Body of pancreas (tissue), 4 donors: ENCODE data around the gene SPRYD4.

Source experiments
- POLR2A ChIP-seq, 3 donors: fragments of 450-650 bp; IDR thresholded peaks; one replicate each; pipeline ENCODE4 v1.6.1; 2016; ENCODE audit warnings: antibody characterized with exemption in 3 of 3, mild to moderate bottlenecking in 2 of 3
- TF ChIP-seq, protein P1 (sequence below), 7 experiments: fragments of 450-650 bp in 4 of 7; fragments of 200-600 bp in 3 of 7; sonication (generic) in 3 of 7; IDR thresholded peaks; one replicate each; pipeline ENCODE4 v1.5.1; 2016 to 2019; ENCODE audit warnings: antibody characterized with exemption in 7 of 7

DNA sequence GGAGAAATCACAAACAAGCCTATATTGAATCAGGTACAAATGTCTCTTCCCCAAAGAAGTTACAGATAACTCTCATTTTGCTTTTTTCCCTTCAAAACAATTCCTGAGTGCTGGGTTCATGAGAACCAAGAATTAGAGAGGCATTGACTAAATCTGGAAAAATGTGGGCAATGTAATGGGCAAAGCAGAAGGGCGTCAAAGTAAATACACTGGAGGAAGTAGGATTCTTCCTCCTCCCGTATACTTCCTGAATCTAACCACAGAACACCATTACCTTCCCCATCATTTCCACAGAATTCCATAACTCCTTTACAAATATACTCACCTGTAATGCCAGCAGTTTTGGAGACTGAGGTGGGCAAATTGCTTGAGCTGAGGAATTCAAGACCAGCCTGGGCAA lies 50.2 kb downstream of the SPRYD4 start:
- TF ChIP-seq, protein P1, sequence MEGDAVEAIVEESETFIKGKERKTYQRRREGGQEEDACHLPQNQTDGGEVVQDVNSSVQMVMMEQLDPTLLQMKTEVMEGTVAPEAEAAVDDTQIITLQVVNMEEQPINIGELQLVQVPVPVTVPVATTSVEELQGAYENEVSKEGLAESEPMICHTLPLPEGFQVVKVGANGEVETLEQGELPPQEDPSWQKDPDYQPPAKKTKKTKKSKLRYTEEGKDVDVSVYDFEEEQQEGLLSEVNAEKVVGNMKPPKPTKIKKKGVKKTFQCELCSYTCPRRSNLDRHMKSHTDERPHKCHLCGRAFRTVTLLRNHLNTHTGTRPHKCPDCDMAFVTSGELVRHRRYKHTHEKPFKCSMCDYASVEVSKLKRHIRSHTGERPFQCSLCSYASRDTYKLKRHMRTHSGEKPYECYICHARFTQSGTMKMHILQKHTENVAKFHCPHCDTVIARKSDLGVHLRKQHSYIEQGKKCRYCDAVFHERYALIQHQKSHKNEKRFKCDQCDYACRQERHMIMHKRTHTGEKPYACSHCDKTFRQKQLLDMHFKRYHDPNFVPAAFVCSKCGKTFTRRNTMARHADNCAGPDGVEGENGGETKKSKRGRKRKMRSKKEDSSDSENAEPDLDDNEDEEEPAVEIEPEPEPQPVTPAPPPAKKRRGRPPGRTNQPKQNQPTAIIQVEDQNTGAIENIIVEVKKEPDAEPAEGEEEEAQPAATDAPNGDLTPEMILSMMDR (IDR thresholded peaks at IDR 0.05), result no peak
- no peak for TF ChIP-seq POLR2A (IDR thresholded peaks at IDR 0.05)
